IMR-90 (cell line): ENCODE measurements around the gene MEIS3. TPM values are rescaled to one million over a fixed set of nuclear protein-coding genes. Genes with fewer than 3 reads are reported as not detected.

ENCODE experiments used
- ATAC-seq: fragments of 200-7000 bp; cut with Tn5 transposase; 2 replicates; pipeline ENCODE4 v1.9.1; 2020; ENCODE audit warnings: low read depth, mild to moderate bottlenecking, moderate library complexity
- BruUV-seq: library from RNA; stranded (reverse); fragments of 400-500 nt; replicated peaks from 2 replicates; lab custom pipeline; 2021; lab: Mats Ljungman, UMichigan
- CTCF ChIA-PET: fragments of 300-600 bp; formaldehyde crosslinking; extraction: SDS; loops from one replicate; lab custom pipeline; 2021; ENCODE audit warnings: antibody characterized with exemption; lab: Yijun Ruan, JAX
- POLR2A ChIA-PET: fragments of 300-600 bp; sonication (Branson Sonifier 250); formaldehyde crosslinking; loops from one replicate; lab custom pipeline; 2022; ENCODE audit warnings: antibody characterized with exemption; ENCODE audit not compliant: unreplicated experiment; lab: Charles Lee
- DNase-seq: peaks from one replicate; pipeline ENCODE4 v3.0.0; 2013
- H2AFZ ChIP-seq: replicated peaks from 2 replicates; pipeline ENCODE3; 2013; ENCODE audit warnings: low read length, mild to moderate bottlenecking; ENCODE audit not compliant: poor library complexity
- H2AK5ac ChIP-seq: 2 replicates; pipeline ENCODE4 v1.6.1; 2013; ENCODE audit warnings: low read depth, low read length, inconsistent platforms
- H2AK9ac ChIP-seq: replicated peaks from 2 replicates; pipeline ENCODE3; 2013; ENCODE audit warnings: mild to moderate bottlenecking, low read depth, low read length, moderate library complexity; ENCODE audit not compliant: poor library complexity
- H2BK120ac ChIP-seq: 2 replicates; pipeline ENCODE4 v1.6.1; 2013; ENCODE audit warnings: low read depth, low read length, inconsistent platforms
- H2BK15ac ChIP-seq: 3 replicates; pipeline ENCODE4 v1.6.1; 2013; ENCODE audit warnings: low read depth, low read length, inconsistent platforms
- H2BK20ac ChIP-seq: 2 replicates; pipeline ENCODE4 v1.6.1; 2013; ENCODE audit warnings: low read depth, mild to moderate bottlenecking, inconsistent platforms, low read length, moderate library complexity
- H2BK5ac ChIP-seq: 2 replicates; pipeline ENCODE4 v1.6.1; 2013; ENCODE audit warnings: mild to moderate bottlenecking, low read depth, low read length, inconsistent platforms; ENCODE audit not compliant: poor library complexity, severe bottlenecking
- H3K14ac ChIP-seq: replicated peaks from 2 replicates; pipeline ENCODE4 v1.6.1; 2013; ENCODE audit warnings: low read depth, low read length, inconsistent platforms
- H3K18ac ChIP-seq: 2 replicates; pipeline ENCODE4 v1.6.1; 2013; ENCODE audit warnings: low read depth, low read length, control low read depth
- H3K23ac ChIP-seq: 2 replicates; pipeline ENCODE4 v1.6.1; 2013; ENCODE audit warnings: low read depth, low read length, inconsistent platforms
- H3K27ac ChIP-seq: 2 replicates; pipeline ENCODE4 v1.5.1; 2013; ENCODE audit warnings: mild to moderate bottlenecking, control low read depth, low read length; ENCODE audit not compliant: insufficient read depth
- H3K27me3 ChIP-seq: 2 replicates; pipeline ENCODE4 v1.6.1; 2013; ENCODE audit warnings: low read length; ENCODE audit not compliant: control insufficient read depth, insufficient read depth
- H3K36me3 ChIP-seq: 2 replicates; pipeline ENCODE4 v1.6.1; 2013; ENCODE audit warnings: low read length, mixed read lengths; ENCODE audit not compliant: control insufficient read depth, insufficient read depth
- H3K4ac ChIP-seq: 2 replicates; pipeline ENCODE4 v1.6.1; 2013; ENCODE audit warnings: low read depth, low read length, inconsistent platforms
- H3K4me1 ChIP-seq: 2 replicates; pipeline ENCODE4 v1.6.1; 2013; ENCODE audit warnings: low read length, mixed read lengths; ENCODE audit not compliant: control insufficient read depth, insufficient read depth
- H3K4me2 ChIP-seq: 2 replicates; pipeline ENCODE4 v1.6.1; 2013; ENCODE audit warnings: low read depth, mild to moderate bottlenecking, control low read depth, low read length, moderate library complexity
- H3K4me3 ChIP-seq: 2 replicates; pipeline ENCODE4 v1.5.1; 2013; ENCODE audit warnings: low read depth, mild to moderate bottlenecking, control low read depth, low read length, moderate library complexity; ENCODE audit not compliant: insufficient read depth
- H3K56ac ChIP-seq: 2 replicates; pipeline ENCODE4 v1.6.1; 2013; ENCODE audit warnings: low read length, inconsistent platforms; ENCODE audit not compliant: insufficient read depth; ENCODE audit errors: extremely low read depth
- H3K79me1 ChIP-seq, 2 experiments: 2 replicates each; pipeline ENCODE4 v1.6.1; 2013; ENCODE audit warnings: low read length in 2 of 2, inconsistent platforms in 1 of 2, low read depth in 1 of 2
- H3K9ac ChIP-seq: 2 replicates; pipeline ENCODE4 v1.6.1; 2013; ENCODE audit warnings: low read depth, low read length, control low read depth
- H3K9me1 ChIP-seq: 2 replicates; pipeline ENCODE4 v1.6.1; 2013; ENCODE audit warnings: low read length, inconsistent platforms; ENCODE audit not compliant: insufficient read depth
- H3K9me3 ChIP-seq: 2 replicates; pipeline ENCODE4 v1.6.1; 2013; ENCODE audit warnings: low read length; ENCODE audit not compliant: control insufficient read depth, insufficient read depth
- H4K20me1 ChIP-seq: 2 replicates; pipeline ENCODE4 v1.6.1; 2013; ENCODE audit warnings: low read length, inconsistent platforms; ENCODE audit not compliant: insufficient read depth
- H4K5ac ChIP-seq: 2 replicates; pipeline ENCODE4 v1.6.1; 2013; ENCODE audit warnings: mild to moderate bottlenecking, low read depth, low read length, control low read depth
- H4K8ac ChIP-seq, 2 experiments: 2 replicates each; pipeline ENCODE4 v1.6.1; 2013; ENCODE audit warnings: low read depth in 2 of 2, low read length in 2 of 2, control low read depth in 1 of 2, inconsistent platforms in 1 of 2
- H4K91ac ChIP-seq: 2 replicates; pipeline ENCODE4 v1.6.1; 2013; ENCODE audit warnings: low read depth, low read length, inconsistent platforms; ENCODE audit not compliant: insufficient read depth
- BHLHE40 ChIP-seq: fragments of 150-350 bp; IDR thresholded peaks from 2 replicates; pipeline ENCODE4 v1.6.1; 2016; ENCODE audit warnings: mild to moderate bottlenecking, low read depth, low read length
- CEBPB ChIP-seq: IDR thresholded peaks from 2 replicates; pipeline ENCODE4 v1.6.1; 2012; ENCODE audit warnings: low read depth, low read length, improper control_type of control experiment
- CHD1 ChIP-seq: IDR thresholded peaks from 2 replicates; pipeline ENCODE4 v1.6.1; 2012; ENCODE audit warnings: low read depth, low read length, improper control_type of control experiment
- CTCF ChIP-seq: conservative IDR thresholded peaks from 2 replicates; pipeline ENCODE4 v1.5.1; 2012; ENCODE audit warnings: mild to moderate bottlenecking, low read depth, low read length, improper control_type of control experiment
- ELK1 ChIP-seq: fragments of 150-350 bp; IDR thresholded peaks from 2 replicates; pipeline ENCODE4 v1.6.1; 2016; ENCODE audit warnings: low read depth, mild to moderate bottlenecking, low read length, moderate library complexity, borderline replicate concordance
- FOS ChIP-seq: fragments of 150-350 bp; IDR thresholded peaks from 2 replicates; pipeline ENCODE4 v1.6.1; 2016; ENCODE audit warnings: low read depth, low read length
- MAFK ChIP-seq: IDR thresholded peaks from 2 replicates; pipeline ENCODE4 v1.6.1; 2012; ENCODE audit warnings: low read depth, low read length, improper control_type of control experiment
- MAZ ChIP-seq: IDR thresholded peaks from 2 replicates; pipeline ENCODE4 v1.6.1; 2012; ENCODE audit warnings: low read depth, mild to moderate bottlenecking, low read length, improper control_type of control experiment, moderate library complexity, borderline replicate concordance
- MXI1 ChIP-seq: IDR thresholded peaks from 2 replicates; pipeline ENCODE4 v1.6.1; 2012; ENCODE audit warnings: low read depth, mild to moderate bottlenecking, low read length, moderate library complexity, borderline replicate concordance
- NFE2L2 ChIP-seq: fragments of 150-350 bp; IDR thresholded peaks from 2 replicates; pipeline ENCODE4 v1.6.1; 2016; ENCODE audit warnings: low read depth, mild to moderate bottlenecking, low read length
- POLR2A ChIP-seq: IDR thresholded peaks from 2 replicates; pipeline ENCODE4 v1.6.1; 2012; ENCODE audit warnings: mild to moderate bottlenecking, low read depth, low read length
- RAD21 ChIP-seq: IDR thresholded peaks from 2 replicates; pipeline ENCODE4 v1.6.1; 2012; ENCODE audit warnings: low read length, improper control_type of control experiment
- RCOR1 ChIP-seq: IDR thresholded peaks from 2 replicates; pipeline ENCODE4 v1.6.1; 2012; ENCODE audit warnings: mild to moderate bottlenecking, low read length, improper control_type of control experiment; ENCODE audit not compliant: insufficient replicate concordance
- RFX5 ChIP-seq: IDR thresholded peaks from 2 replicates; pipeline ENCODE4 v1.8.0; 2012; ENCODE audit warnings: low read depth, mild to moderate bottlenecking, low read length, moderate library complexity
- SMC3 ChIP-seq: fragments of 150-350 bp; IDR thresholded peaks from 2 replicates; pipeline ENCODE4 v1.6.1; 2016; ENCODE audit warnings: low read depth, mild to moderate bottlenecking, antibody characterized with exemption, low read length, moderate library complexity
- WGBS, 2 experiments: methylation state at CpG; one replicate each; pipeline versions ENCODE4 v1.1.5 to v1.1.7; 2013; ENCODE audit warnings: missing lambda C conversion rate in 2 of 2; ENCODE audit not compliant: insufficient read length in 1 of 2; ENCODE audit errors: extremely low coverage in 2 of 2; 5-methylcytosine and 5-hydroxymethylcytosine counted together
- dilution Hi-C: fragments of 300-500 bp; cut with HindIII; formaldehyde crosslinking; loops from one replicate; pipeline ENCODE4 v1.14.3; 2018; ENCODE audit warnings: low sequenced_read_pairs; ENCODE audit not compliant: unreplicated experiment
- in situ Hi-C: fragments of 300-500 bp; cut with MboI; formaldehyde crosslinking; loops from 3 replicates; pipeline ENCODE4 v1.14.3; 2019; ENCODE audit warnings: low sequenced_read_pairs, inconsistent platforms, mixed read lengths
- intact Hi-C: fragments of 100-400 bp; cut with micrococcal nuclease; formaldehyde crosslinking; loops from 2 replicates; pipeline ENCODE4 v1.10.0; 2022
- polyA plus RNA-seq, 3 experiments: library from polyadenylated mRNA; depleted of rRNA; stranded (reverse); fragments of >200 nt; gene quantifications; 2 replicates each; pipeline ENCODE4 v1.2.3, GENCODE V29; 2012; ENCODE audit warnings: low replicate concordance in 1 of 3
- total RNA-seq: library from RNA; depleted of rRNA; stranded (reverse); fragments of >200 nt; gene quantifications from 2 replicates; pipeline ENCODE4 v1.2.3, GENCODE V29; 2012
- TF ChIP-seq, protein P1 (sequence below): fragments of 150-350 bp; IDR thresholded peaks from 2 replicates; pipeline ENCODE4 v1.6.1; 2017; ENCODE audit warnings: mild to moderate bottlenecking, antibody characterized with exemption, low read length, low read depth

MEIS3 gene
- total and polyA plus RNA-seq, 2 of the 4 experiments (the other 2 are of a cell fraction): 32.4 to 33.0 TPM

GRCh38 chr19:47421244-47421786, 2.0 kb upstream of the MEIS3 start:
- Histone ChIP-seq H3K27ac (no peak overlapping the region), H4K5ac (no peak overlapping the region), H2BK5ac (no peak overlapping the region), H3K23ac (no peak overlapping the region), H2BK20ac (no peak overlapping the region), H2AK9ac (no peak overlapping the region), H3K18ac (no peak overlapping the region), H2AFZ (peak overlapping the region; percentile 14), H3K27me3 (peaks cover 47% of the 10 kb centered on the region), H2AK5ac (no peak overlapping the region), H3K14ac (no peak overlapping the region), H3K4ac (no peak overlapping the region), H3K9me3 (no peaks in the 10 kb centered on the region), H4K8ac (no peak overlapping the region), H3K9me1 (peaks cover 9% of the 10 kb centered on the region), H3K4me1 (peaks cover 9% of the 10 kb centered on the region), H3K4me2 (no peak overlapping the region), H3K9ac (no peak overlapping the region), H3K36me3 (peaks cover under 1% of the 10 kb centered on the region; the same call in 1 of the 2 replicates), H3K56ac (no peak overlapping the region), H2BK15ac (no peak overlapping the region), H4K91ac (no peak overlapping the region), H2BK120ac (no peak overlapping the region), H3K4me3 (no peak overlapping the region), H3K79me1 (peaks cover 8 to 22% of the 10 kb centered on the region in 2 experiments; a peak in 3 of 4 replicates), H4K20me1 (peaks cover 24% of the 10 kb centered on the region)
- TF ChIP-seq RFX5 (no peak), BHLHE40 (no peak), POLR2A (no peak), CHD1 (no peak), MAFK (no peak), RAD21 (no peak), ELK1 (no peak), FOS (no peak), MXI1 (no peak), CTCF (no peak), SMC3 (no peak), NFE2L2 (no peak), CEBPB (no peak), MAZ (no peak), RCOR1 (no peak)
- TF ChIP-seq, protein P1, sequence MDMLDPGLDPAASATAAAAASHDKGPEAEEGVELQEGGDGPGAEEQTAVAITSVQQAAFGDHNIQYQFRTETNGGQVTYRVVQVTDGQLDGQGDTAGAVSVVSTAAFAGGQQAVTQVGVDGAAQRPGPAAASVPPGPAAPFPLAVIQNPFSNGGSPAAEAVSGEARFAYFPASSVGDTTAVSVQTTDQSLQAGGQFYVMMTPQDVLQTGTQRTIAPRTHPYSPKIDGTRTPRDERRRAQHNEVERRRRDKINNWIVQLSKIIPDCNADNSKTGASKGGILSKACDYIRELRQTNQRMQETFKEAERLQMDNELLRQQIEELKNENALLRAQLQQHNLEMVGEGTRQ: no peak
- intact Hi-C loops: no loop called here
- dilution Hi-C loops: no loop called here
- WGBS, 2 experiments: 20% methylated on average over 4 of the region's 16 CpGs; no CpG with 5 or more reads in 1 of the 2 experiments
- ChIA-PET CTCF (no interaction called here), POLR2A (no interaction called here)
- DNase-seq: no peak
- no TSS peak for BruUV-seq
- no peak for ATAC-seq
- in situ Hi-C loops: no loop called here
